T-helper 2 cell treated with Interferon-gamma antibody and Interleukin-4, amounts not matched to agents 5 μg/mL and 100 μg/mL, for 36 hours (primary cell): Measurements from ENCODE around the gene TNFRSF13B.
"Not testable (repeated sequence)": the region's sequence is repeated elsewhere in the genome, so short reads cannot be mapped to it uniquely, and the experiment has no call there.

Experiments used
- DNase-seq: peaks from one replicate; pipeline ENCODE4 v3.0.0; 2021; ENCODE audit warnings: low spot score
- H3K27ac Mint-ChIP-seq: one replicate; pipeline ENCODE4 v1.8.0; 2021; ENCODE audit warnings: mild to moderate bottlenecking, mixed read lengths
- H3K27me3 Mint-ChIP-seq: one replicate; pipeline ENCODE4 v1.8.0; 2021; ENCODE audit warnings: low read depth, mixed read lengths
- H3K36me3 Mint-ChIP-seq: one replicate; pipeline ENCODE4 v1.8.0; 2021; ENCODE audit warnings: low read depth, mixed read lengths
- H3K4me1 Mint-ChIP-seq: one replicate; pipeline ENCODE4 v1.8.0; 2021; ENCODE audit warnings: low read depth, mixed read lengths
- H3K4me3 Mint-ChIP-seq: one replicate; pipeline ENCODE4 v1.8.0; 2022; ENCODE audit warnings: mild to moderate bottlenecking, moderate library complexity, mixed read lengths
- H3K9me3 Mint-ChIP-seq: one replicate; pipeline ENCODE4 v1.8.0; 2021; ENCODE audit warnings: mixed read lengths

The TNFRSF13B gene

DNA sequence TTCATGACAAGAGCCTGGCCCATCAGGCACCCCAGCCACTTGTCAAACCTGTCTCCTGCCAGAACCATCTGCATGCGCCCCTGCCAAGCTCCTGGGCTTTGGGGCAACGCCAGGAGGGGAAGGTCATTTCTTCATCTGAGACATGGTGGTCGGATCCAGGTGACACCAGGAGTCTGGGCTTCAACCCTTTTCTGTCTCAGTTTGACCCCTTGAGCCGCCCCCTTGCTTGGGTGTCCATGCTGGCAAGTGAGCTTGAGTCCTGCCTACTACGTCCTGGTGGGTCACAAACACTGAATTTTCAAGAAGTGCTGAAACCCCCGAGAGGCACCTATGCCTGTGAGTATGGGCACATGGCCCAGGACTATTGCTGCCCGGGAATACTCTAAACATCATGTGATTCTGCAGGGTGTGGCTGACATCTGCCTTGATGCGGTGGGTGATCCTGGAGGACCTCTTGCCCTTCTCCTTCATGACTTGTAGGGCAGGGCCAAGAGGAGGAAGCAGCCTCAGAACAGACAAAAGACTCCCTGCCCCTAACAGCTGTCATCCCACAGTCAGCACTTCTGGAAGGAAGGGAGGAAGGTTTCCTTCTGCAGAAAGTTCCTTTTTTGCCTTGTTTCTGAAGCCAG lies 43.4 kb downstream of the TNFRSF13B start:
- H3K27me3 Mint-ChIP-seq = no peaks in the 10 kb centered on the region

DNA sequence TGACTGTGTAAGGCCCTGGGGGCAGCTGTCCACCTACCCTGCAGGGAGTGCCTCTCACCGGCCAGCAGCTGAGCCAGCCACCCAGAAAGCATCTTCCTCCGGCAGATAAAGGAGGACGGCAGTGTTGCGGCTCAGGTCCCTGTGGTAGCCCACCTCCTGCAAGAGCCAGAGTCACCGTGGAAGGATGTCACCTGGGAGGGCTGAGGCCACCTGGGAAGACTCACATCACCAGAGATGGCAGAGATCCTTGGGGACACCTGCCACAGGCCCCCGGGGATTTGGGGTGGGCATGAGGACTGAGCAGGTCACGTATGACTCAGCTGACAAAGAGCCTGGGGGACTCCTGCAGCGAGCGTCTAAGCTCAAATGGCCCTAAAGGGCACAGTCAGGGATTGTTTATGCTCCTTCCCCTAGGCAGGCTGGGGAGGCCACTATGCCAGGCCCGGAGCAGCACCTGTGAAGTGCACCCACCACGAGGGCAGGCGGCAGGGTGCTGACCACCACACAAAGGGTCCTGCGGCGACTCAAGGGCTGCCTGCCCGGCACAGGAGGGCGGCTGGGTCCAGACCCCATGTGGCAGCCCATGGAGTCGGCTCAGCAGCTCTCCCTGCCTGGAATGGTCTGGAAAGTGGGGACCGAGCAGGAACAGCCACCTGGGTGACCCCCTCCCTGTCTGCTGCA lies 44.1 kb downstream of the TNFRSF13B start:
- no peak for DNase-seq
- Mint-ChIP-seq H3K27ac (no peak overlapping the region), H3K4me1 (no peaks in the 10 kb centered on the region), H3K9me3 (no peaks in the 10 kb centered on the region), H3K4me3 (no peak overlapping the region), H3K36me3 (no peaks in the 10 kb centered on the region), H3K27me3 (no peaks in the 10 kb centered on the region)

More for the DNA sequence above, 43.4 kb downstream of the TNFRSF13B start:
- no peak for DNase-seq
- no peaks in the 10 kb centered on the region for H3K4me1 Mint-ChIP-seq
- H3K4me3 Mint-ChIP-seq = no peak overlapping the region
- H3K9me3 Mint-ChIP-seq = no peaks in the 10 kb centered on the region
- no peaks in the 10 kb centered on the region for H3K36me3 Mint-ChIP-seq
- no peak overlapping the region for H3K27ac Mint-ChIP-seq

DNA sequence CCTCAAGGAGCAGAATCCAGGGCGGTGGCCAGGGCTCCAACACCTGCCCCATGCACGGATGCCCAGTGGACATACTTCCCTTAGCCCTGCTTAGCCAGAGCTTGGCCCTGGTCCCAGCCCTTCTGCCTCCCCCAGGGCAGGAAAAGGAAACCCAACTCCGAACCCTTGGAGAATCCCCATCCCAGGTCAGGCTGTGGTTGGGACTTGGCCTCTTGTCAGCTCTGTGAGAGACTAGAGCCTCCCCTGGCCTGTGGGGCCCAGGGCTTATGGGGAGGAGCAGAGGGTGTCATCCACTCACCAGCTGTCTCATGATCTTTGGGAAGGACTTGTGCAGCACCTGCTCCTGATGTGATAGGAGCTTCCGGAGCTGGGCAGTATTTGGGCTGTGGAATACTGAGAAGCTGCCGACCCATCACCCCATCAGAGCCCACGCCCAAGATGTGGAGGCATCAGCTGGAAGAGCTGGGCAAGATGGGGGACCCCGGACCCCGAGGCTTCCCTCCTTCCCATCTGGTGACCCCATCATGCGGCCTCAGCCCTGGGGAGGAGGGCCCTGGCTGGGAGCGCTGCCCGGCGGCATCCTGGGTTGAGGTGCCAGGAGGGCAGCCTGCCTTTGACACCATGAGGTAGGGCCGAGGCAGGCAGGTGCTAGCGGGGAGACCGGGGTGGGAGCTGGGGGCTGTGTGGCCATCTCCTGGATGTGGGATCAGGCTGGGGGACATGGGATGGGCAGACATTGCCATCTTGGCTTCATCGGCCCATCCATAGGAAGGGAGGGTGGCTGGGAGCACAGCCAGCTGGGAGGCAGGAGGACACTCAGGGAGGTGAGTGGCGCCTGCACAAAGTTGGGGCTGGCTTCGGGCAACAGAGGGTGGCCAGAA lies 45.1 kb downstream of the TNFRSF13B start:
- H3K27me3 Mint-ChIP-seq = no peaks in the 10 kb centered on the region
- H3K4me1 Mint-ChIP-seq = no peaks in the 10 kb centered on the region
- H3K9me3 Mint-ChIP-seq = no peaks in the 10 kb centered on the region
- DNase-seq = no peak
- no peak overlapping the region for H3K4me3 Mint-ChIP-seq
- H3K27ac Mint-ChIP-seq = no peak overlapping the region
- H3K36me3 Mint-ChIP-seq = no peaks in the 10 kb centered on the region

DNA sequence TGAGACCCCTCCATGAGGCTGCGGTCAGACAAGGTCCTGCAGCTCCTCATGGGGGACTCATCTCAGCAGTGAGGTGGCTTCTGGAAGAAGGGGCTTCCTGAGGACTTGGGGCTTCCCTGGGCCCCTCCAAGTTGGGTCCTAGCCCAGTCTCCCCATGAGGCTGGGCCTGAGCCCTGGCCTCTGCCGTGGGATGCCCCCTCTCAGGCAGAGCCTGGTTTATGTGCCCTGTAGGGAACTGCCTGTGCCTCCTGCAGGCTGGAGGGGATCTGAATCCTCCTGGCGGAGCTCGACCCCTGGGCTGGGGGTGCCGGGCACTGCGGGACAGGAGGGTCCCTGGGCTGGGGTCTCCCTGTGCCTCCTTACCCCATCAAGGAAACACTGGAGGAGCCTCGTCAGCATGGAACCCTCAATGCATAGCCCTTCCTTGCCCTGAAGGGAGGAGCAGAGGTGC lies 45.8 kb downstream of the TNFRSF13B start:
- Mint-ChIP-seq H3K9me3 (no peaks in the 10 kb centered on the region), H3K4me1 (no peaks in the 10 kb centered on the region), H3K4me3 (no peak overlapping the region), H3K36me3 (no peaks in the 10 kb centered on the region), H3K27me3 (no peaks in the 10 kb centered on the region), H3K27ac (no peak overlapping the region)
- DNase-seq = no peak

- DNase-seq = no peak
- Mint-ChIP-seq H3K4me1 (no peaks in the 10 kb centered on the region), H3K36me3 (no peaks in the 10 kb centered on the region)
These were observed 46.4 kb downstream of the TNFRSF13B start for GRCh38 chr17:16925461-16926060.

DNA sequence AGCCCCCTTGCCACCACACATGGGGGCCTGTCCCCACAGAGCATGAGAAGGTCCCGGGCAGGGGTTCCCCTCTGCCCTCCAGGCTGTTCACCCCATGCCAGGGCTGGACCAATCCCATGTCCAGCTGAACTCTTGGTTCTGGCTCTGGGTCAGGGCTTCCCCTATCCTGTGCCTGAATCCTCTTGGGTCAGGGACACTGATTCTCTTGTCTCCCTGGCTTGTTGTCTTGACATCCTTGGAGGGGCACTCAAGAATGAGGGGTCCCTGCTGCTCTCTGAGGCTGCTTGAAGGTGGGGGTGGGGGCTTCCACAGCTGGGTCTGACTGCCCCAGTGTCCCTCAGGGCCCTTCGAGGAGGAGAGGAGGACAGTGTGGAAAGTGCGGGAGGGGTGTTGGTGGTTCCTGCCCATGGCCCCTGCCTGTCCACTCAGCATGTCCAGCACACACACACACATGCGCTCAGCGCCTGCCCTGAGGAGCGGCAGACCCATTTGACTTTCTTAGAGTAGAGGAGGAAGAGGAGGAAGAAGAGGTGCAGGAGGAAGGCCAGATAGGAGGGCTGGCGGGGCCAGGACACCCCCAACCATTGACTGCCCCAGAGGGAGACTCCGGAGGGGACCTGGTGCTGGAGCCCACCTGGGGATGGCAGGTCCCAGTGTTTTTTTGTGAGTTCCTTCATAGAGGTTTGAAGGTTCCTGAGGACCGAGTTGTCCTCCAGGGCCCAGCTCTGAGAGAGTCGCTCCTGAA lies 47.0 kb downstream of the TNFRSF13B start:
- H3K4me3 Mint-ChIP-seq = no peak overlapping the region
- H3K27me3 Mint-ChIP-seq = no peaks in the 10 kb centered on the region
- no peak for DNase-seq
- no peaks in the 10 kb centered on the region for H3K9me3 Mint-ChIP-seq
- no peak overlapping the region for H3K27ac Mint-ChIP-seq
- H3K4me1 Mint-ChIP-seq = no peaks in the 10 kb centered on the region
- H3K36me3 Mint-ChIP-seq = no peaks in the 10 kb centered on the region

More at GRCh38 chr17:16925461-16926060, 46.4 kb downstream of the TNFRSF13B start:
- Mint-ChIP-seq H3K4me3 (no peak overlapping the region), H3K27me3 (no peaks in the 10 kb centered on the region), H3K9me3 (no peaks in the 10 kb centered on the region), H3K27ac (no peak overlapping the region)

- Mint-ChIP-seq H3K4me3 (no peak overlapping the region), H3K27me3 (no peaks in the 10 kb centered on the region), H3K4me1 (no peaks in the 10 kb centered on the region), H3K36me3 (no peaks in the 10 kb centered on the region), H3K9me3 (no peaks in the 10 kb centered on the region), H3K27ac (no peak overlapping the region)
- DNase-seq = no peak
These were observed 47.8 kb downstream of the TNFRSF13B start for GRCh38 chr17:16923904-16924695.

- Mint-ChIP-seq H3K9me3 (no peaks in the 10 kb centered on the region), H3K27me3 (no peaks in the 10 kb centered on the region), H3K27ac (no peak overlapping the region), H3K4me1 (no peaks in the 10 kb centered on the region), H3K4me3 (no peak overlapping the region), H3K36me3 (no peaks in the 10 kb centered on the region)
- DNase-seq = no peak
These were observed 48.6 kb downstream of the TNFRSF13B start for GRCh38 chr17:16923097-16923903.

GRCh38 chr17:16922386-16923096 lies 49.4 kb downstream of the TNFRSF13B start:
- Mint-ChIP-seq H3K9me3 (no peaks in the 10 kb centered on the region), H3K27me3 (no peaks in the 10 kb centered on the region), H3K4me3 (no peak overlapping the region), H3K4me1 (no peaks in the 10 kb centered on the region), H3K36me3 (no peaks in the 10 kb centered on the region), H3K27ac (no peak overlapping the region)
- no peak for DNase-seq

GRCh38 chr17:16921451-16921850 lies 50.5 kb downstream of the TNFRSF13B start:
- not testable (repeated sequence) for H3K27me3 Mint-ChIP-seq, H3K4me1 Mint-ChIP-seq, DNase-seq, H3K4me3 Mint-ChIP-seq, H3K27ac Mint-ChIP-seq, H3K36me3 Mint-ChIP-seq, H3K9me3 Mint-ChIP-seq

GRCh38 chr17:16920628-16921020 lies 51.3 kb downstream of the TNFRSF13B start:
- no peak overlapping the region for H3K27ac Mint-ChIP-seq
- peaks cover 3% of the 10 kb centered on the region for H3K27me3 Mint-ChIP-seq
- no peaks in the 10 kb centered on the region for H3K4me1 Mint-ChIP-seq
- no peaks in the 10 kb centered on the region for H3K36me3 Mint-ChIP-seq
- no peaks in the 10 kb centered on the region for H3K9me3 Mint-ChIP-seq
- no peak overlapping the region for H3K4me3 Mint-ChIP-seq
- DNase-seq = no peak
